ENCODE data around the gene SEMA4G.

The SEMA4G gene

DNA sequence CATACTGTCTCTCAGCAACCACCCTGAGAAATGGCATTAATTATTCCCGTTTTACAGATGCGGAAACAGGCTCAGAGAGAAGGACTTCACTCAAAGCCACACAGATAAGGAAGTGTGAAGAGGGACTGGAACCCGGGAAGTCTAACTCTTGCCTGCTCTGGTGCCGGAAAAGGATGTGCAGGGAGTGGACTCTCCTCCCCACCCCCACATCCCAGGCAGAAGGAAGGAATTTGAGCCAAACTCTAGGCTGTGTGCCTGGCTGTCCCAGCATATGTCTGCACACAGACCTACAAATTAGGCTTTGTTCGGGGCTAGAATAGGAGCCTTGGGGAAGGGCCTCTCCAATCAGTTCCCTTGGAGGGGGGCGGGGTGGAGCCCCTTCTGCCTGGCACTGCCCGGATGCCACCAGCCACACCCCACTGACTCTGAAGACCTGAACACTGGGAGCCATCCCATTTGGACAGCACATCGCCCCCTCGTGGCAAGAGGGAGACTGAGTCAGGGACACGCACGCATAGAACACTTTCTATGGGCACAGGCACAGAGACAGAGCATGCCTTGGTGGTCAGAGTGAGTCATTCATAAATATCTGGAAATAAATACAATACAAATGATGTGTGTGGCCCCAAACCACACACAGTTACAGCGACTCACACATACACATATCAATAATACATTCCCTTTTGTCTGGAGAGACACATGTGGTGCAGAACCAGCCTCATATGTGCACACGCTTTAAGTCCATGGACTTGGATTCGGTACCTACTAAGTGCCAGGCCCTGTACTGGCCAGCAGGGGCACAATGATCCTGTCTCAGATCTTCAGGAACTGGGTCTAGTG is 43.4 kb downstream of the SEMA4G start (continued):
- TF ChIP-seq, protein P1, sequence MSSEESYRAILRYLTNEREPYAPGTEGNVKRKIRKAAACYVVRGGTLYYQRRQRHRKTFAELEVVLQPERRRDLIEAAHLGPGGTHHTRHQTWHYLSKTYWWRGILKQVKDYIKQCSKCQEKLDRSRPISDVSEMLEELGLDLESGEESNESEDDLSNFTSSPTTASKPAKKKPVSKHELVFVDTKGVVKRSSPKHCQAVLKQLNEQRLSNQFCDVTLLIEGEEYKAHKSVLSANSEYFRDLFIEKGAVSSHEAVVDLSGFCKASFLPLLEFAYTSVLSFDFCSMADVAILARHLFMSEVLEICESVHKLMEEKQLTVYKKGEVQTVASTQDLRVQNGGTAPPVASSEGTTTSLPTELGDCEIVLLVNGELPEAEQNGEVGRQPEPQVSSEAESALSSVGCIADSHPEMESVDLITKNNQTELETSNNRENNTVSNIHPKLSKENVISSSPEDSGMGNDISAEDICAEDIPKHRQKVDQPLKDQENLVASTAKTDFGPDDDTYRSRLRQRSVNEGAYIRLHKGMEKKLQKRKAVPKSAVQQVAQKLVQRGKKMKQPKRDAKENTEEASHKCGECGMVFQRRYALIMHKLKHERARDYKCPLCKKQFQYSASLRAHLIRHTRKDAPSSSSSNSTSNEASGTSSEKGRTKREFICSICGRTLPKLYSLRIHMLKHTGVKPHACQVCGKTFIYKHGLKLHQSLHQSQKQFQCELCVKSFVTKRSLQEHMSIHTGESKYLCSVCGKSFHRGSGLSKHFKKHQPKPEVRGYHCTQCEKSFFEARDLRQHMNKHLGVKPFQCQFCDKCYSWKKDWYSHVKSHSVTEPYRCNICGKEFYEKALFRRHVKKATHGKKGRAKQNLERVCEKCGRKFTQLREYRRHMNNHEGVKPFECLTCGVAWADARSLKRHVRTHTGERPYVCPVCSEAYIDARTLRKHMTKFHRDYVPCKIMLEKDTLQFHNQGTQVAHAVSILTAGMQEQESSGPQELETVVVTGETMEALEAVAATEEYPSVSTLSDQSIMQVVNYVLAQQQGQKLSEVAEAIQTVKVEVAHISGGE (tag by site-specific recombination; conservative IDR thresholded peaks at IDR 0.05; ENCODE audit: low read depth) = no peak
- TF ChIP-seq HOXC10 (CRISPR knock-in tag; IDR thresholded peaks at IDR 0.05) = no peak
- TF ChIP-seq ZNF792 (tag by site-specific recombination; IDR thresholded peaks at IDR 0.05) = no peak
- TF ChIP-seq ZNF560 (tag by site-specific recombination; IDR thresholded peaks at IDR 0.05; ENCODE audit: borderline replicate concordance) = no peak
- TF ChIP-seq ZFP41 (tag by site-specific recombination; IDR thresholded peaks at IDR 0.05; ENCODE audit: borderline replicate concordance) = no peak
- TF ChIP-seq, protein P2, sequence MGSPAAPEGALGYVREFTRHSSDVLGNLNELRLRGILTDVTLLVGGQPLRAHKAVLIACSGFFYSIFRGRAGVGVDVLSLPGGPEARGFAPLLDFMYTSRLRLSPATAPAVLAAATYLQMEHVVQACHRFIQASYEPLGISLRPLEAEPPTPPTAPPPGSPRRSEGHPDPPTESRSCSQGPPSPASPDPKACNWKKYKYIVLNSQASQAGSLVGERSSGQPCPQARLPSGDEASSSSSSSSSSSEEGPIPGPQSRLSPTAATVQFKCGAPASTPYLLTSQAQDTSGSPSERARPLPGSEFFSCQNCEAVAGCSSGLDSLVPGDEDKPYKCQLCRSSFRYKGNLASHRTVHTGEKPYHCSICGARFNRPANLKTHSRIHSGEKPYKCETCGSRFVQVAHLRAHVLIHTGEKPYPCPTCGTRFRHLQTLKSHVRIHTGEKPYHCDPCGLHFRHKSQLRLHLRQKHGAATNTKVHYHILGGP (tag by site-specific recombination; IDR thresholded peaks at IDR 0.05) = no peak
- TF ChIP-seq FEZF1 (tag by site-specific recombination; IDR thresholded peaks at IDR 0.05) = no peak
- no peak for TF ChIP-seq ZNF214 (tag by site-specific recombination; IDR thresholded peaks at IDR 0.05; ENCODE audit: borderline replicate concordance)
- TF ChIP-seq ZNF350 (tag by site-specific recombination; IDR thresholded peaks at IDR 0.05) = no peak
- TF ChIP-seq ZNF555 (tag by site-specific recombination; conservative IDR thresholded peaks at IDR 0.05) = no peak
- TF ChIP-seq ZNF239 (tag by site-specific recombination; IDR thresholded peaks at IDR 0.05) = no peak
- TF ChIP-seq, protein P3, sequence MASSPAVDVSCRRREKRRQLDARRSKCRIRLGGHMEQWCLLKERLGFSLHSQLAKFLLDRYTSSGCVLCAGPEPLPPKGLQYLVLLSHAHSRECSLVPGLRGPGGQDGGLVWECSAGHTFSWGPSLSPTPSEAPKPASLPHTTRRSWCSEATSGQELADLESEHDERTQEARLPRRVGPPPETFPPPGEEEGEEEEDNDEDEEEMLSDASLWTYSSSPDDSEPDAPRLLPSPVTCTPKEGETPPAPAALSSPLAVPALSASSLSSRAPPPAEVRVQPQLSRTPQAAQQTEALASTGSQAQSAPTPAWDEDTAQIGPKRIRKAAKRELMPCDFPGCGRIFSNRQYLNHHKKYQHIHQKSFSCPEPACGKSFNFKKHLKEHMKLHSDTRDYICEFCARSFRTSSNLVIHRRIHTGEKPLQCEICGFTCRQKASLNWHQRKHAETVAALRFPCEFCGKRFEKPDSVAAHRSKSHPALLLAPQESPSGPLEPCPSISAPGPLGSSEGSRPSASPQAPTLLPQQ (tag by site-specific recombination; IDR thresholded peaks at IDR 0.05) = 0 out of 2 replicates have a peak, but pooled peaks have one; percentile 25
- TF ChIP-seq SP7 (tag by site-specific recombination; IDR thresholded peaks at IDR 0.05) = no peak
- TF ChIP-seq ZNF548 (tag by site-specific recombination; IDR thresholded peaks at IDR 0.05) = no peak
- TF ChIP-seq ZNF37A (tag by site-specific recombination; IDR thresholded peaks at IDR 0.05) = no peak
- peak; percentile 71 for TF ChIP-seq ZNF654 (tag by site-specific recombination; IDR thresholded peaks at IDR 0.05; ENCODE audit: low read depth)
- no peak for TF ChIP-seq PRDM1 (tag by site-specific recombination; IDR thresholded peaks at IDR 0.05)
- TF ChIP-seq, protein P4, sequence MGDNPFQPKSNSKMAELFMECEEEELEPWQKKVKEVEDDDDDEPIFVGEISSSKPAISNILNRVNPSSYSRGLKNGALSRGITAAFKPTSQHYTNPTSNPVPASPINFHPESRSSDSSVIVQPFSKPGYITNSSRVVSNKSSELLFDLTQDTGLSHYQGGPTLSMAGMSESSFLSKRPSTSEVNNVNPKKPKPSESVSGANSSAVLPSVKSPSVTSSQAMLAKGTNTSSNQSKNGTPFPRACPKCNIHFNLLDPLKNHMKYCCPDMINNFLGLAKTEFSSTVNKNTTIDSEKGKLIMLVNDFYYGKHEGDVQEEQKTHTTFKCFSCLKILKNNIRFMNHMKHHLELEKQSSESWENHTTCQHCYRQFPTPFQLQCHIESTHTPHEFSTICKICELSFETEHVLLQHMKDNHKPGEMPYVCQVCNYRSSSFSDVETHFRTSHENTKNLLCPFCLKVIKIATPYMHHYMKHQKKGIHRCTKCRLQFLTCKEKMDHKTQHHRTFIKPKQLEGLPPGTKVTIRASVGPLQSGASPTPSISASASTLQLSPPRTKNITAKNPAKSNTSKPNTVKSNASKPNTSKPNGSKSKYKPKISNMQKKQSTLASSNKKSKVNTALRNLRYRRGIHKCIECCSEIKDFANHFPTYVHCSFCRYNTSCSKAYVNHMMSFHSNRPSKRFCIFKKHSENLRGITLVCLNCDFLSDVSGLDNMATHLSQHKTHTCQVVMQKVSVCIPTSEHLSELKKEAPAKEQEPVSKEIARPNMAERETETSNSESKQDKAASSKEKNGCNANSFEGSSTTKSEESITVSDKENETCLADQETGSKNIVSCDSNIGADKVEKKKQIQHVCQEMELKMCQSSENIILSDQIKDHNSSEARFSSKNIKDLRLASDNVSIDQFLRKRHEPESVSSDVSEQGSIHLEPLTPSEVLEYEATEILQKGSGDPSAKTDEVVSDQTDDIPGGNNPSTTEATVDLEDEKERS (tag by site-specific recombination; IDR thresholded peaks at IDR 0.05) = no peak
- TF ChIP-seq ZNF133 (tag by site-specific recombination; IDR thresholded peaks at IDR 0.05) = no peak
- TF ChIP-seq, protein P5, sequence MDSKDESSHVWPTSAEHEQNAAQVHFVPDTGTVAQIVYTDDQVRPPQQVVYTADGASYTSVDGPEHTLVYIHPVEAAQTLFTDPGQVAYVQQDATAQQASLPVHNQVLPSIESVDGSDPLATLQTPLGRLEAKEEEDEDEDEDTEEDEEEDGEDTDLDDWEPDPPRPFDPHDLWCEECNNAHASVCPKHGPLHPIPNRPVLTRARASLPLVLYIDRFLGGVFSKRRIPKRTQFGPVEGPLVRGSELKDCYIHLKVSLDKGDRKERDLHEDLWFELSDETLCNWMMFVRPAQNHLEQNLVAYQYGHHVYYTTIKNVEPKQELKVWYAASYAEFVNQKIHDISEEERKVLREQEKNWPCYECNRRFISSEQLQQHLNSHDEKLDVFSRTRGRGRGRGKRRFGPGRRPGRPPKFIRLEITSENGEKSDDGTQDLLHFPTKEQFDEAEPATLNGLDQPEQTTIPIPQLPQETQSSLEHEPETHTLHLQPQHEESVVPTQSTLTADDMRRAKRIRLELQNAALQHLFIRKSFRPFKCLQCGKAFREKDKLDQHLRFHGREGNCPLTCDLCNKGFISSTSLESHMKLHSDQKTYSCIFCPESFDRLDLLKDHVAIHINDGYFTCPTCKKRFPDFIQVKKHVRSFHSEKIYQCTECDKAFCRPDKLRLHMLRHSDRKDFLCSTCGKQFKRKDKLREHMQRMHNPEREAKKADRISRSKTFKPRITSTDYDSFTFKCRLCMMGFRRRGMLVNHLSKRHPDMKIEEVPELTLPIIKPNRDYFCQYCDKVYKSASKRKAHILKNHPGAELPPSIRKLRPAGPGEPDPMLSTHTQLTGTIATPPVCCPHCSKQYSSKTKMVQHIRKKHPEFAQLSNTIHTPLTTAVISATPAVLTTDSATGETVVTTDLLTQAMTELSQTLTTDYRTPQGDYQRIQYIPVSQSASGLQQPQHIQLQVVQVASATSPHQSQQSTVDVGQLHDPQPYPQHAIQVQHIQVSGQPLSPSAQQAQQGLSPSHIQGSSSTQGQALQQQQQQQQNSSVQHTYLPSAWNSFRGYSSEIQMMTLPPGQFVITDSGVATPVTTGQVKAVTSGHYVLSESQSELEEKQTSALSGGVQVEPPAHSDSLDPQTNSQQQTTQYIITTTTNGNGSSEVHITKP (tag by site-specific recombination; IDR thresholded peaks at IDR 0.05) = peak; percentile 50; the same call in 1 of the 2 replicates
- TF ChIP-seq ZEB2 (tag by site-specific recombination; IDR thresholded peaks at IDR 0.05) = peak; percentile 70; the same call in 1 of the 2 replicates
- TF ChIP-seq, protein P6, sequence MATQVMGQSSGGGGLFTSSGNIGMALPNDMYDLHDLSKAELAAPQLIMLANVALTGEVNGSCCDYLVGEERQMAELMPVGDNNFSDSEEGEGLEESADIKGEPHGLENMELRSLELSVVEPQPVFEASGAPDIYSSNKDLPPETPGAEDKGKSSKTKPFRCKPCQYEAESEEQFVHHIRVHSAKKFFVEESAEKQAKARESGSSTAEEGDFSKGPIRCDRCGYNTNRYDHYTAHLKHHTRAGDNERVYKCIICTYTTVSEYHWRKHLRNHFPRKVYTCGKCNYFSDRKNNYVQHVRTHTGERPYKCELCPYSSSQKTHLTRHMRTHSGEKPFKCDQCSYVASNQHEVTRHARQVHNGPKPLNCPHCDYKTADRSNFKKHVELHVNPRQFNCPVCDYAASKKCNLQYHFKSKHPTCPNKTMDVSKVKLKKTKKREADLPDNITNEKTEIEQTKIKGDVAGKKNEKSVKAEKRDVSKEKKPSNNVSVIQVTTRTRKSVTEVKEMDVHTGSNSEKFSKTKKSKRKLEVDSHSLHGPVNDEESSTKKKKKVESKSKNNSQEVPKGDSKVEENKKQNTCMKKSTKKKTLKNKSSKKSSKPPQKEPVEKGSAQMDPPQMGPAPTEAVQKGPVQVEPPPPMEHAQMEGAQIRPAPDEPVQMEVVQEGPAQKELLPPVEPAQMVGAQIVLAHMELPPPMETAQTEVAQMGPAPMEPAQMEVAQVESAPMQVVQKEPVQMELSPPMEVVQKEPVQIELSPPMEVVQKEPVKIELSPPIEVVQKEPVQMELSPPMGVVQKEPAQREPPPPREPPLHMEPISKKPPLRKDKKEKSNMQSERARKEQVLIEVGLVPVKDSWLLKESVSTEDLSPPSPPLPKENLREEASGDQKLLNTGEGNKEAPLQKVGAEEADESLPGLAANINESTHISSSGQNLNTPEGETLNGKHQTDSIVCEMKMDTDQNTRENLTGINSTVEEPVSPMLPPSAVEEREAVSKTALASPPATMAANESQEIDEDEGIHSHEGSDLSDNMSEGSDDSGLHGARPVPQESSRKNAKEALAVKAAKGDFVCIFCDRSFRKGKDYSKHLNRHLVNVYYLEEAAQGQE (tag by site-specific recombination; IDR thresholded peaks at IDR 0.05) = no peak

Measured in HEK293 (cell line).